Measurements from ENCODE around the gene VPS13C.

Gene VPS13C

DNA sequence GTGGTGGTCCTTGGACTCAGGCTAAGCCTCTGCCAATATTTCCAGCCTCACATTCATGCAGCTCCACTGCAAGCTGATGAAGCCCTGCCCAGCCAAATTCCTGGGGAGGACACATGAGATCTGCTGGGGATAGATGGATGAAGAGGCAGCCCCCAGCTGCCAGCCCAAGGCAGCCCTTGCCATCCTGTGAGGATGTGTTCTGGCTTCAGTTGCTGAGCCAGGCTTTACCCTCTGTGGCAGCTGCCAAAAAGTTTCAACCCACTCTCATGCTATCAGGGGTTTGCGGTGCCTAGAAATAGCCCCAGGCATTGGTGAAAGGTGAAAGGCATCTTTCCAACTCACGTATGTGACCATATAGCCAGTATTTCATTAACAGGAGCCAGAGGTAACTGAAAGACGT is 44.2 kb upstream of the VPS13C start:
- Histone ChIP-seq H3K27ac (no peak overlapping the region), H3K9ac (no peak overlapping the region), H4K20me1 (ENCODE audit: insufficient read depth) (no peaks in the 10 kb centered on the region), H3K4me3 (IDR thresholded peaks at IDR 0.05; ENCODE audit: insufficient read depth, low read depth, low read length) (no peak overlapping the region), H3K79me2 (ENCODE audit: insufficient read depth, low read depth) (no peaks in the 10 kb centered on the region), H3K27me3 (ENCODE audit: insufficient read depth, low read depth) (no peaks in the 10 kb centered on the region), H3K36me3 (ENCODE audit: insufficient read depth) (no peaks in the 10 kb centered on the region), H3K4me2 (no peak overlapping the region), H3K4me1 (ENCODE audit: low read depth, poor library complexity, severe bottlenecking) (no peaks in the 10 kb centered on the region), H2AFZ (ENCODE audit: low read depth) (no peak overlapping the region)
- TF ChIP-seq, protein P1, sequence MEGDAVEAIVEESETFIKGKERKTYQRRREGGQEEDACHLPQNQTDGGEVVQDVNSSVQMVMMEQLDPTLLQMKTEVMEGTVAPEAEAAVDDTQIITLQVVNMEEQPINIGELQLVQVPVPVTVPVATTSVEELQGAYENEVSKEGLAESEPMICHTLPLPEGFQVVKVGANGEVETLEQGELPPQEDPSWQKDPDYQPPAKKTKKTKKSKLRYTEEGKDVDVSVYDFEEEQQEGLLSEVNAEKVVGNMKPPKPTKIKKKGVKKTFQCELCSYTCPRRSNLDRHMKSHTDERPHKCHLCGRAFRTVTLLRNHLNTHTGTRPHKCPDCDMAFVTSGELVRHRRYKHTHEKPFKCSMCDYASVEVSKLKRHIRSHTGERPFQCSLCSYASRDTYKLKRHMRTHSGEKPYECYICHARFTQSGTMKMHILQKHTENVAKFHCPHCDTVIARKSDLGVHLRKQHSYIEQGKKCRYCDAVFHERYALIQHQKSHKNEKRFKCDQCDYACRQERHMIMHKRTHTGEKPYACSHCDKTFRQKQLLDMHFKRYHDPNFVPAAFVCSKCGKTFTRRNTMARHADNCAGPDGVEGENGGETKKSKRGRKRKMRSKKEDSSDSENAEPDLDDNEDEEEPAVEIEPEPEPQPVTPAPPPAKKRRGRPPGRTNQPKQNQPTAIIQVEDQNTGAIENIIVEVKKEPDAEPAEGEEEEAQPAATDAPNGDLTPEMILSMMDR (conservative IDR thresholded peaks at IDR 0.05; ENCODE audit: low read depth, low read length) = no peak

DNA sequence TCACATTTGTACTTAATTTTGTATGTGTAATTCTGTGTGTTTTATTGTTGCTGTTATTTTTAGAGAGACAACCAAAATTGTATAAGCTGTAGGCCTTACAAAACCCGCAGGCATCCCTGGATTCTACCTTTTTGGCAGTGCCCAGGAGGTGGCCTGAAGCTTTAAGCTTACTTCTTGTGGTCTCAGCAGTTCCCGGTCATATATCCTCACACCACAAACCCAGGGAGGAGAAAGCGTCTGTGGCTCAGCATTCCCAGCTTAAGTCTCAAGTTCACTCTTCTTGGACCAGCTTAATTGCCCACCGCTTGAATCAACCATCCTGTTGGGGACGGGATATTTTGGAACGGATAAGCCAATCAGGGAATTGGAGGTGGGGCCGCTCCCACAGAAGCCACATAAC is 43.2 kb upstream of the VPS13C start:
- no peak overlapping the region for H3K9ac ChIP-seq
- H3K27me3 ChIP-seq (ENCODE audit: insufficient read depth, low read depth) = no peaks in the 10 kb centered on the region
- H3K4me1 ChIP-seq (ENCODE audit: low read depth, poor library complexity, severe bottlenecking) = no peaks in the 10 kb centered on the region
- no peak overlapping the region for H2AFZ ChIP-seq (ENCODE audit: low read depth)
- no peak overlapping the region for H3K4me2 ChIP-seq
- no peak overlapping the region for H3K4me3 ChIP-seq (IDR thresholded peaks at IDR 0.05; ENCODE audit: insufficient read depth, low read depth, low read length)
- TF ChIP-seq, protein P1 (conservative IDR thresholded peaks at IDR 0.05; ENCODE audit: low read depth, low read length) = no peak
- no peak overlapping the region for H3K27ac ChIP-seq
- no peaks in the 10 kb centered on the region for H4K20me1 ChIP-seq (ENCODE audit: insufficient read depth)
- no peaks in the 10 kb centered on the region for H3K36me3 ChIP-seq (ENCODE audit: insufficient read depth)
- no peaks in the 10 kb centered on the region for H3K79me2 ChIP-seq (ENCODE audit: insufficient read depth, low read depth)

DNA sequence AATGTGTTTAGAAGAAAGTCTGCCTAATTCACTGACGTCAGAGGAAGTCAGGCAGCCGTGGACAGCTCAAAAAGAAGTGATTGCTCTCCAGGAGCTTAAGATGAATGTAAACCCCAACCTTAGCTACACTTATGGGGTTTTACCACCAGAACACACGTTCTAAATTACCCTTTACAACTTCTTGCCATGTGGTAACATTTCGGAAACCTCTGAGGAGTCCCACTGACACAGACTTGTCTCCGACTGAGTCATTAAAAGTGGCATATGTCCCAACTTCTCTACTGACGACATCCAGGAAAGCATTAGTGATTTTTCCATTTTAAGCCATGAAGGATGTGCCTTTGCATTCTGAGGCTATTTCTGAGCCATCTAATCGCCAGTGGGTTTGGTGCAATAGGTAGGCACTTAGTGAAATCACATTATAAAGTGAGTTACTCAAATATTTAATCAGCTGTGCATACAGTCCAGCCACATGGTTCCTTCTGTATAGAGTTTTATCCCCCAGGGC is 38.9 kb upstream of the VPS13C start:
- Histone ChIP-seq H3K27ac (no peak overlapping the region), H3K36me3 (ENCODE audit: insufficient read depth) (no peaks in the 10 kb centered on the region), H3K27me3 (ENCODE audit: insufficient read depth, low read depth) (no peaks in the 10 kb centered on the region), H2AFZ (ENCODE audit: low read depth) (no peak overlapping the region), H3K79me2 (ENCODE audit: insufficient read depth, low read depth) (no peaks in the 10 kb centered on the region), H3K4me2 (no peak overlapping the region), H3K4me1 (ENCODE audit: low read depth, poor library complexity, severe bottlenecking) (no peaks in the 10 kb centered on the region), H3K4me3 (IDR thresholded peaks at IDR 0.05; ENCODE audit: insufficient read depth, low read depth, low read length) (no peak overlapping the region), H4K20me1 (ENCODE audit: insufficient read depth) (no peaks in the 10 kb centered on the region), H3K9ac (no peak overlapping the region)
- TF ChIP-seq, protein P1 (conservative IDR thresholded peaks at IDR 0.05; ENCODE audit: low read depth, low read length) = no peak

DNA sequence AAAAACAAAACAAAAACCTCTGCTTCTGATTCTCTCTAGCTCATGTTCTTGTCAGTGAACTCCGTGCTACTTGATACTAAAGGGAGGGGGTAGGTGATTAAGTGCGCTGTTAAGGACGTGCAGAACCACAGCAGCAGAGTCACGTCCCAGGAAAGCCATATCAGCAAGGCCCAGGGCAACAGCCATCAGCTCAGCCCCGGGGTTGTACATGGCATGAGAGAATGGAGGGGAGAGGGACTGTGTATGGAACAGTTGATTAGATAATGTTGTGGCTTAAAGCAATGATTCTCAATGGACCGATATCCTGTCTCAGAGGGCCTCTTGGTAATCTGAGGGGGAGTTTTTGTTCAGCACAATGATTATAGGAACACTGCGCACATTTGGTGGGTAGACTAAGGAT is 34.1 kb upstream of the VPS13C start:
- Histone ChIP-seq H3K4me3 (IDR thresholded peaks at IDR 0.05; ENCODE audit: insufficient read depth, low read depth, low read length) (no peak overlapping the region), H3K4me1 (ENCODE audit: low read depth, poor library complexity, severe bottlenecking) (no peaks in the 10 kb centered on the region), H3K36me3 (ENCODE audit: insufficient read depth) (no peaks in the 10 kb centered on the region), H3K4me2 (no peak overlapping the region), H3K27me3 (ENCODE audit: insufficient read depth, low read depth) (no peaks in the 10 kb centered on the region), H2AFZ (ENCODE audit: low read depth) (no peak overlapping the region), H3K79me2 (ENCODE audit: insufficient read depth, low read depth) (no peaks in the 10 kb centered on the region), H3K9ac (no peak overlapping the region), H4K20me1 (ENCODE audit: insufficient read depth) (no peaks in the 10 kb centered on the region), H3K27ac (no peak overlapping the region)
- TF ChIP-seq, protein P1 (conservative IDR thresholded peaks at IDR 0.05; ENCODE audit: low read depth, low read length) = no peak

All from KMS-11 (cell line).